ENCODE data around the gene CCDC34.
"Not testable (repeated sequence)": the region's sequence is repeated elsewhere in the genome, so short reads cannot be mapped to it uniquely, and the experiment has no call there.

- TF ChIP-seq EZH2 (IDR thresholded peaks at IDR 0.05), result not testable (repeated sequence)
- TF ChIP-seq, protein P1, sequence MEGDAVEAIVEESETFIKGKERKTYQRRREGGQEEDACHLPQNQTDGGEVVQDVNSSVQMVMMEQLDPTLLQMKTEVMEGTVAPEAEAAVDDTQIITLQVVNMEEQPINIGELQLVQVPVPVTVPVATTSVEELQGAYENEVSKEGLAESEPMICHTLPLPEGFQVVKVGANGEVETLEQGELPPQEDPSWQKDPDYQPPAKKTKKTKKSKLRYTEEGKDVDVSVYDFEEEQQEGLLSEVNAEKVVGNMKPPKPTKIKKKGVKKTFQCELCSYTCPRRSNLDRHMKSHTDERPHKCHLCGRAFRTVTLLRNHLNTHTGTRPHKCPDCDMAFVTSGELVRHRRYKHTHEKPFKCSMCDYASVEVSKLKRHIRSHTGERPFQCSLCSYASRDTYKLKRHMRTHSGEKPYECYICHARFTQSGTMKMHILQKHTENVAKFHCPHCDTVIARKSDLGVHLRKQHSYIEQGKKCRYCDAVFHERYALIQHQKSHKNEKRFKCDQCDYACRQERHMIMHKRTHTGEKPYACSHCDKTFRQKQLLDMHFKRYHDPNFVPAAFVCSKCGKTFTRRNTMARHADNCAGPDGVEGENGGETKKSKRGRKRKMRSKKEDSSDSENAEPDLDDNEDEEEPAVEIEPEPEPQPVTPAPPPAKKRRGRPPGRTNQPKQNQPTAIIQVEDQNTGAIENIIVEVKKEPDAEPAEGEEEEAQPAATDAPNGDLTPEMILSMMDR (IDR thresholded peaks at IDR 0.05), result not testable (repeated sequence)
These were observed 40.8 kb downstream of the CCDC34 start for GRCh38 chr11:27322196-27322595.

Data from neural progenitor cell (in vitro differentiated cells).